Dedifferentiated amniotic fluid mesenchymal stem cell (primary cell): ENCODE data around the gene CYP27B1.
"Not testable (repeated sequence)": the region's sequence is repeated elsewhere in the genome, so short reads cannot be mapped to it uniquely, and the experiment has no call there.

Source experiments
- DNase-seq: peaks from one replicate; pipeline ENCODE4 v3.0.0-alpha.2; 2016; ENCODE audit errors: extremely low spot score

Gene CYP27B1

GRCh38 chr12:57722716-57723629 lies 43.9 kb downstream of the CYP27B1 start:
- no peak for DNase-seq

GRCh38 chr12:57721846-57722608 lies 44.9 kb downstream of the CYP27B1 start:
- DNase-seq: not testable (repeated sequence)

- DNase-seq: no peak
These were observed 46.0 kb downstream of the CYP27B1 start for GRCh38 chr12:57720606-57721595.

- no peak for DNase-seq
These were observed 46.9 kb downstream of the CYP27B1 start for GRCh38 chr12:57719777-57720605.

- no peak for DNase-seq
These were observed 48.0 kb downstream of the CYP27B1 start for GRCh38 chr12:57718641-57719528.

- no peak for DNase-seq
These were observed 48.8 kb downstream of the CYP27B1 start for GRCh38 chr12:57717846-57718640.

GRCh38 chr12:57717131-57717530 lies 49.7 kb downstream of the CYP27B1 start:
- no peak for DNase-seq

- DNase-seq: no peak
These were observed 50.6 kb downstream of the CYP27B1 start for GRCh38 chr12:57716305-57716704.

- DNase-seq: no peak
These were observed 51.1 kb downstream of the CYP27B1 start for GRCh38 chr12:57715786-57716185.

GRCh38 chr12:57715036-57715748 lies 51.7 kb downstream of the CYP27B1 start:
- DNase-seq: not testable (repeated sequence)

- DNase-seq: no peak
These were observed 53.7 kb downstream of the CYP27B1 start for GRCh38 chr12:57713209-57713608.

- no peak for DNase-seq
These were observed 54.2 kb downstream of the CYP27B1 start for GRCh38 chr12:57712701-57713100.
